SK-N-SH (cell line): ENCODE data around the gene ASTN2.

Source experiments
- CTCF ChIP-seq: fragments of 200-600 bp; sonication (generic); IDR thresholded peaks from 2 replicates; pipeline ENCODE4 v1.6.1; 2017; ENCODE audit warnings: antibody characterized with exemption, mild to moderate bottlenecking, moderate library complexity
- EP300 ChIP-seq, 2 experiments: IDR thresholded peaks; 2 replicates each; pipeline versions ENCODE4 v1.4.0 to v1.6.1; 2012; ENCODE audit warnings: borderline replicate concordance in 1 of 2, low read depth in 1 of 2, low read length in 1 of 2
- JUND ChIP-seq: IDR thresholded peaks from 2 replicates; pipeline ENCODE4 v1.4.0; 2012
- POLR2AphosphoS5 ChIP-seq: IDR thresholded peaks from 2 replicates; pipeline ENCODE4 v1.6.1; 2012; ENCODE audit warnings: low read depth, low read length
- RAD21 ChIP-seq: IDR thresholded peaks from 2 replicates; pipeline ENCODE4 v1.6.1; 2012; ENCODE audit warnings: mild to moderate bottlenecking, low read length
- TF ChIP-seq, protein P1 (sequence below): IDR thresholded peaks from 2 replicates; pipeline ENCODE4 v1.6.1; 2012; ENCODE audit warnings: mild to moderate bottlenecking, low read depth, low read length, moderate library complexity

GRCh38 chr9:117224695-117225094 is 190.2 kb downstream of the ASTN2 start:
- TF ChIP-seq CTCF (no peak), JUND (no peak), EP300 (IDR thresholded peaks at IDR 0.05; ENCODE audit: borderline replicate concordance in 1 of 2, low read depth in 1 of 2, low read length in 1 of 2) (no peak), POLR2AphosphoS5 (no peak), RAD21 (no peak)
- TF ChIP-seq, protein P1, sequence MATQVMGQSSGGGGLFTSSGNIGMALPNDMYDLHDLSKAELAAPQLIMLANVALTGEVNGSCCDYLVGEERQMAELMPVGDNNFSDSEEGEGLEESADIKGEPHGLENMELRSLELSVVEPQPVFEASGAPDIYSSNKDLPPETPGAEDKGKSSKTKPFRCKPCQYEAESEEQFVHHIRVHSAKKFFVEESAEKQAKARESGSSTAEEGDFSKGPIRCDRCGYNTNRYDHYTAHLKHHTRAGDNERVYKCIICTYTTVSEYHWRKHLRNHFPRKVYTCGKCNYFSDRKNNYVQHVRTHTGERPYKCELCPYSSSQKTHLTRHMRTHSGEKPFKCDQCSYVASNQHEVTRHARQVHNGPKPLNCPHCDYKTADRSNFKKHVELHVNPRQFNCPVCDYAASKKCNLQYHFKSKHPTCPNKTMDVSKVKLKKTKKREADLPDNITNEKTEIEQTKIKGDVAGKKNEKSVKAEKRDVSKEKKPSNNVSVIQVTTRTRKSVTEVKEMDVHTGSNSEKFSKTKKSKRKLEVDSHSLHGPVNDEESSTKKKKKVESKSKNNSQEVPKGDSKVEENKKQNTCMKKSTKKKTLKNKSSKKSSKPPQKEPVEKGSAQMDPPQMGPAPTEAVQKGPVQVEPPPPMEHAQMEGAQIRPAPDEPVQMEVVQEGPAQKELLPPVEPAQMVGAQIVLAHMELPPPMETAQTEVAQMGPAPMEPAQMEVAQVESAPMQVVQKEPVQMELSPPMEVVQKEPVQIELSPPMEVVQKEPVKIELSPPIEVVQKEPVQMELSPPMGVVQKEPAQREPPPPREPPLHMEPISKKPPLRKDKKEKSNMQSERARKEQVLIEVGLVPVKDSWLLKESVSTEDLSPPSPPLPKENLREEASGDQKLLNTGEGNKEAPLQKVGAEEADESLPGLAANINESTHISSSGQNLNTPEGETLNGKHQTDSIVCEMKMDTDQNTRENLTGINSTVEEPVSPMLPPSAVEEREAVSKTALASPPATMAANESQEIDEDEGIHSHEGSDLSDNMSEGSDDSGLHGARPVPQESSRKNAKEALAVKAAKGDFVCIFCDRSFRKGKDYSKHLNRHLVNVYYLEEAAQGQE, result no peak
